HL-60 (cell line): Measurements from ENCODE around the gene CDPF1.

ENCODE experiments used
- DNase-seq, 2 experiments: peaks; one replicate each; pipeline ENCODE4 v3.0.0-alpha.2; 2010 to 2020; ENCODE audit warnings: low read depth in 1 of 2, low spot score in 1 of 2
- H3K27ac ChIP-seq: fragments of 250-450 bp; sonication (Bioruptor Pico); replicated peaks from 2 replicates; pipeline ENCODE4 v1.5.1; 2020; ENCODE audit warnings: mild to moderate bottlenecking, moderate library complexity
- H3K27me3 ChIP-seq: fragments of 250-450 bp; sonication (Bioruptor Pico); 2 replicates; pipeline ENCODE4 v1.5.1; 2021; ENCODE audit warnings: mild to moderate bottlenecking, moderate library complexity; ENCODE audit not compliant: insufficient read depth, poor library complexity, severe bottlenecking
- H3K4me3 ChIP-seq: replicated peaks from 2 replicates; pipeline ENCODE4 v1.5.1; 2011; ENCODE audit warnings: mild to moderate bottlenecking, control low read depth, low read length; ENCODE audit not compliant: insufficient read depth
- CTCF ChIP-seq: IDR thresholded peaks from one replicate; pipeline ENCODE4 v1.5.1; 2011; ENCODE audit warnings: low read length, control low read depth, inconsistent platforms; ENCODE audit not compliant: insufficient read depth
- GABPA ChIP-seq: IDR thresholded peaks from 2 replicates; pipeline ENCODE4 v1.6.1; 2012; ENCODE audit warnings: low read depth
- POLR2AphosphoS5 ChIP-seq: IDR thresholded peaks from 2 replicates; pipeline ENCODE4 v1.6.1; 2012; ENCODE audit warnings: low read depth
- SPI1 ChIP-seq: IDR thresholded peaks from 2 replicates; pipeline ENCODE4 v1.6.1; 2012; ENCODE audit warnings: low read depth, mild to moderate bottlenecking, borderline replicate concordance
- TF ChIP-seq, protein P1 (sequence below): IDR thresholded peaks from 2 replicates; pipeline ENCODE4 v1.6.1; 2012; ENCODE audit warnings: low read depth; ENCODE audit not compliant: insufficient replicate concordance

The CDPF1 gene

GRCh38 chr22:46280063-46280817 lies 30.1 kb upstream of the CDPF1 start:
- DNase-seq, result no peak
- TF ChIP-seq GABPA, result no peak
- TF ChIP-seq POLR2AphosphoS5, result no peak
- no peaks in the 10 kb centered on the region for H3K27me3 ChIP-seq
- no peak overlapping the region for H3K27ac ChIP-seq
- no peak overlapping the region for H3K4me3 ChIP-seq

DNA sequence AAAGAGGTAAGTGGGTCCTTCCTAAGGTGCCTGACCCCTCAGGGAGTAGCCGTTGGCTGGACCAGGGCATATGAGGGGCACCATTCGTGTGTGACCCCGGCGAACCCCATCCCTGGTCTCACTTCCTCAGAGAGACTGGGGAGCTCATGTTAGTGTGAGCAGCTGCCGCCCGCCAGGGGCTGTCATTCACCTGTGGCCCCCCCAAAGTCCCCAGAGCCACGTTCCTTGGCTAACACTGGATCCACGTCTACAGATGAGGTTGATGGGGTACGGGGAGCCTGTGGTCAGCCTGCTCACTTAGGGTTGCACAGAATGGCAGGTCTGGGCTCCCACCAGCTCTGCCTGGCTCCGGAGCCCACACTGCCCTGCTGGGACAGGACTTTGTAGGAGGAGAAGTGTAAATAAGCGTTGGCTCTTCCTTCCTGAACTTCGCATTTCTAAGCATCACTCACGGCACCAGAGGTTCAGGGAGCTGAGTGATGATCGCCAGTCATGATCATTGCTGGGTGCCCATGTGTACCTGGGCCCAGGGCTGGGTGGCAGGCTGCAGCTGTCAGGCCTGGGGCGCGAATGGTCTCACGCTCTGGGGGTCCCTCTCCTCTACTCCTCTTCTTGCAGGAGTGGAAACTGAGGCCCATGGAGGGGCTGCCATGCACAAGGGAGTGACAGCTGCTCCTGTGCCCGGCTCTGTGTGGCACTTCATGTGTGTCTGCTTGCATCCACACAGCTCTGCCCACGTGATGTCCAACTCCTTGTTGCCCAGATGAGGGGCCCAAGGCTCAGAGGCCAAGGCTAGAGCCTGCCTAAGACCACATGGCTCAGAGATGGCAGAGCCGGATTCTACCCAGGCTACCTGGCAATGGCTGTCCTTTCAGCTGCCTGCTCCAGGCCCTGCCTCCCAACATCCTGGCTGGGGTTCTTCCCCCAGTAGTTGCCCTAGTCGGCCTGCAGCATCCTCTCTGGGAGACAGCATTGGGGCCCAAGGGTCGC lies 28.9 kb upstream of the CDPF1 start:
- no peak overlapping the region for H3K4me3 ChIP-seq

DNA sequence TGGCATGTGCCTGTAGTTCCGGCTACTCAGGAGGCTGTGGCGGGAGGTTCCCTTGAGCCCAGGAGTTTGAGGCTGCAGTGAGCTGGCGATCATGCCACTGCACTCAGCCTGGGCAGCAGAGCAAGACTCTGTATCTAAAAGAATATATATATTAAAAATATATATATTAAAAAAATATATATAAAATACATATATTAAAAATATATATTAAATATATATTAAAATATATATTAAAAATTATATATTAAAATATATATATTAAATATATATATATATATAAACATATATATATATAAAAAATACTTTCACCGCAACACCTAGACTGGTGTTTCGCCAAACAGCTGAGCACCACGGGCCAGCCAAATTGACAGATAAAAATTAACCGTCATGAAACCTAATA lies 26.5 kb upstream of the CDPF1 start:
- H3K27ac ChIP-seq, result no peak overlapping the region
- TF ChIP-seq GABPA (no peak), CTCF (no peak), POLR2AphosphoS5 (no peak), SPI1 (no peak)
- TF ChIP-seq, protein P1, sequence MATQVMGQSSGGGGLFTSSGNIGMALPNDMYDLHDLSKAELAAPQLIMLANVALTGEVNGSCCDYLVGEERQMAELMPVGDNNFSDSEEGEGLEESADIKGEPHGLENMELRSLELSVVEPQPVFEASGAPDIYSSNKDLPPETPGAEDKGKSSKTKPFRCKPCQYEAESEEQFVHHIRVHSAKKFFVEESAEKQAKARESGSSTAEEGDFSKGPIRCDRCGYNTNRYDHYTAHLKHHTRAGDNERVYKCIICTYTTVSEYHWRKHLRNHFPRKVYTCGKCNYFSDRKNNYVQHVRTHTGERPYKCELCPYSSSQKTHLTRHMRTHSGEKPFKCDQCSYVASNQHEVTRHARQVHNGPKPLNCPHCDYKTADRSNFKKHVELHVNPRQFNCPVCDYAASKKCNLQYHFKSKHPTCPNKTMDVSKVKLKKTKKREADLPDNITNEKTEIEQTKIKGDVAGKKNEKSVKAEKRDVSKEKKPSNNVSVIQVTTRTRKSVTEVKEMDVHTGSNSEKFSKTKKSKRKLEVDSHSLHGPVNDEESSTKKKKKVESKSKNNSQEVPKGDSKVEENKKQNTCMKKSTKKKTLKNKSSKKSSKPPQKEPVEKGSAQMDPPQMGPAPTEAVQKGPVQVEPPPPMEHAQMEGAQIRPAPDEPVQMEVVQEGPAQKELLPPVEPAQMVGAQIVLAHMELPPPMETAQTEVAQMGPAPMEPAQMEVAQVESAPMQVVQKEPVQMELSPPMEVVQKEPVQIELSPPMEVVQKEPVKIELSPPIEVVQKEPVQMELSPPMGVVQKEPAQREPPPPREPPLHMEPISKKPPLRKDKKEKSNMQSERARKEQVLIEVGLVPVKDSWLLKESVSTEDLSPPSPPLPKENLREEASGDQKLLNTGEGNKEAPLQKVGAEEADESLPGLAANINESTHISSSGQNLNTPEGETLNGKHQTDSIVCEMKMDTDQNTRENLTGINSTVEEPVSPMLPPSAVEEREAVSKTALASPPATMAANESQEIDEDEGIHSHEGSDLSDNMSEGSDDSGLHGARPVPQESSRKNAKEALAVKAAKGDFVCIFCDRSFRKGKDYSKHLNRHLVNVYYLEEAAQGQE, result no peak
- no peak for DNase-seq
- no peaks in the 10 kb centered on the region for H3K27me3 ChIP-seq
- H3K4me3 ChIP-seq, result no peak overlapping the region

More for the DNA sequence above, 28.9 kb upstream of the CDPF1 start:
- no peak overlapping the region for H3K27ac ChIP-seq
- no peak for DNase-seq
- H3K27me3 ChIP-seq, result no peaks in the 10 kb centered on the region
- TF ChIP-seq POLR2AphosphoS5 (no peak), GABPA (no peak), SPI1 (no peak), CTCF (no peak)
- TF ChIP-seq, protein P1, result no peak
